ENCODE data around the gene LYVE1. TPM values are rescaled to one million over a fixed set of nuclear protein-coding genes. Genes with fewer than 3 reads are reported as not detected.
A peak's percentile ranks its signal among the peaks of the same experiment; 100 is the strongest.

The LYVE1 gene
- total and polyA plus RNA-seq, 2 donors (not counting 1 experiment from before 2014, with no cell fraction given): not detected

- Mint-ChIP-seq H3K27me3 (no peaks in the 10 kb centered on the region), H3K9me3 (ENCODE audit: insufficient read depth) (no peaks in the 10 kb centered on the region), H3K4me1 (peaks cover 57% of the 10 kb centered on the region), H3K4me3 (no peak overlapping the region), H3K27ac (no peak overlapping the region)
- WGBS (ENCODE audit: insufficient coverage): 90% methylated on average over 2 of the region's 6 CpGs
- Histone ChIP-seq H3K9ac (ENCODE audit: low read length) (no peak overlapping the region), H3K27ac (ENCODE audit: low read length in 2 of 2) (no peak overlapping the region), H3K4me3 (ENCODE audit: control extremely low read depth in 1 of 5, extremely low read depth in 1 of 5, insufficient read depth in 1 of 5, low read depth in 2 of 5, low read length in 4 of 5) (no peak overlapping the region), H3K4me1 (ENCODE audit: control insufficient read depth in 2 of 2, insufficient read depth in 2 of 2, low read length in 2 of 2) (peaks cover 18 to 42% of the 10 kb centered on the region in 2 donors), H3K36me3 (replicated peaks in 1 of 2; ENCODE audit: control extremely low read depth in 1 of 2, control insufficient read depth in 1 of 2, extremely low read depth in 1 of 2, insufficient read depth in 2 of 2, low read length in 1 of 2) (no peaks in the 10 kb centered on the region), H4K20me1 (ENCODE audit: control insufficient read depth, insufficient read depth, low read length, poor library complexity, severe bottlenecking) (no peaks in the 10 kb centered on the region), H2AFZ (ENCODE audit: insufficient read depth, low read depth, low read length, poor library complexity, severe bottlenecking) (no peak overlapping the region), H3K79me2 (ENCODE audit: control insufficient read depth, insufficient read depth, low read length) (no peaks in the 10 kb centered on the region), H3K27me3 (replicated peaks in 1 of 4; ENCODE audit: control extremely low read depth in 1 of 4, control insufficient read depth in 3 of 4, insufficient read depth in 4 of 4, low read length in 3 of 4) (no peaks in the 10 kb centered on the region), H3K9me3 (ENCODE audit: control extremely low read depth in 1 of 3, control insufficient read depth in 2 of 3, insufficient read depth in 1 of 3, low read length in 2 of 3) (no peaks in the 10 kb centered on the region), H3K4me2 (replicated peaks; ENCODE audit: low read depth, low read length, poor library complexity, severe bottlenecking) (no peak overlapping the region)
- ATAC-seq (ENCODE audit: low read depth) (no peak), DNase-seq (no peak)
- ChIA-PET CTCF (interaction anchor here (0.6 to 4.7 kb wide), 11 partner anchors 8 to 462 kb away, joined by 3 to 57 read pairs (median 5); partner anchors contain the start of gene RNF141), POLR2A (interaction anchor here (0.6 to 1.6 kb wide), 2 partner anchors 40 to 119 kb away, joined by 6 read pairs; no protein-coding TSS in a partner anchor)
- TF ChIP-seq EZH2 (IDR thresholded peaks at IDR 0.05; ENCODE audit: borderline replicate concordance, insufficient read depth, low read depth, low read length, poor library complexity, severe bottlenecking): no peak
- intact Hi-C loops (cut with micrococcal nuclease): loop anchor here (5.0 kb wide), 1 partner anchor 34 kb away; no protein-coding TSS in a partner anchor
Observed at GRCh38 chr11:10566257-10566957, 2.1 kb downstream of the LYVE1 start.

- Histone ChIP-seq H3K27ac (ENCODE audit: low read length in 2 of 2) (no peak overlapping the region), H3K4me2 (replicated peaks; ENCODE audit: low read depth, low read length, poor library complexity, severe bottlenecking) (peak overlapping the region; percentile 46), H3K79me2 (ENCODE audit: control insufficient read depth, insufficient read depth, low read length) (no peaks in the 10 kb centered on the region), H3K9ac (ENCODE audit: low read length) (no peak overlapping the region), H3K36me3 (replicated peaks in 1 of 2; ENCODE audit: control extremely low read depth in 1 of 2, control insufficient read depth in 1 of 2, extremely low read depth in 1 of 2, insufficient read depth in 2 of 2, low read length in 1 of 2) (no peaks in the 10 kb centered on the region), H3K4me1 (ENCODE audit: control insufficient read depth in 2 of 2, insufficient read depth in 2 of 2, low read length in 2 of 2) (peaks cover 21 to 41% of the 10 kb centered on the region in 2 donors), H3K27me3 (replicated peaks in 1 of 4; ENCODE audit: control extremely low read depth in 1 of 4, control insufficient read depth in 3 of 4, insufficient read depth in 4 of 4, low read length in 3 of 4) (no peaks in the 10 kb centered on the region), H3K9me3 (ENCODE audit: control extremely low read depth in 1 of 3, control insufficient read depth in 2 of 3, insufficient read depth in 1 of 3, low read length in 2 of 3) (no peaks in the 10 kb centered on the region), H4K20me1 (ENCODE audit: control insufficient read depth, insufficient read depth, low read length, poor library complexity, severe bottlenecking) (no peaks in the 10 kb centered on the region), H3K4me3 (ENCODE audit: control extremely low read depth in 1 of 5, extremely low read depth in 1 of 5, insufficient read depth in 1 of 5, low read depth in 2 of 5, low read length in 4 of 5) (no peak overlapping the region), H2AFZ (ENCODE audit: insufficient read depth, low read depth, low read length, poor library complexity, severe bottlenecking) (no peak overlapping the region)
- ChIA-PET CTCF (interaction anchor here (0.7 to 4.7 kb wide), 28 partner anchors 9 to 171 kb away, joined by 3 to 57 read pairs (median 6); partner anchors contain the start of gene RNF141), POLR2A (interaction anchor here (1.6 kb wide), 1 partner anchor 41 kb away, joined by 6 read pairs; no protein-coding TSS in a partner anchor)
- Mint-ChIP-seq H3K27me3 (no peaks in the 10 kb centered on the region), H3K4me1 (peaks cover 58% of the 10 kb centered on the region), H3K9me3 (ENCODE audit: insufficient read depth) (no peaks in the 10 kb centered on the region), H3K4me3 (no peak overlapping the region), H3K27ac (no peak overlapping the region)
- no peak for ATAC-seq (ENCODE audit: low read depth)
- intact Hi-C loops (cut with micrococcal nuclease): loop anchor here (2.0 to 5.0 kb wide), 2 partner anchors 21 to 33 kb away; no protein-coding TSS in a partner anchor
- TF ChIP-seq CTCF (IDR thresholded peaks at IDR 0.05) (no peak), EZH2 (IDR thresholded peaks at IDR 0.05; ENCODE audit: borderline replicate concordance, insufficient read depth, low read depth, low read length, poor library complexity, severe bottlenecking) (no peak)
- DNase-seq: no peak
- 80% methylated on average over 1 of the region's 4 CpGs for WGBS (ENCODE audit: insufficient coverage)
Observed at GRCh38 chr11:10565493-10565892, 3.0 kb downstream of the LYVE1 start.

All from B cell (primary cell).